Neural cell (in vitro differentiated cells): Measurements from ENCODE around the gene IPO13. TPM values are rescaled to one million over a fixed set of nuclear protein-coding genes. Genes with fewer than 3 reads are reported as not detected.

Source experiments
- H2AFZ ChIP-seq: fragments of 200-600, 300-800 bp; sonication (generic), shearing (Covaris generic); 2 replicates; pipeline ENCODE4 v1.6.0; 2014; ENCODE audit warnings: low read depth, mild to moderate bottlenecking, antibody characterized with exemption, low read length, moderate library complexity
- H3F3A ChIP-seq: fragments of 200-600 bp; shearing (Covaris generic); 2 replicates; pipeline ENCODE4 v1.6.1; 2016; ENCODE audit warnings: mild to moderate bottlenecking, moderate library complexity, mixed read lengths, antibody characterized with exemption, low read length; ENCODE audit not compliant: insufficient read depth, poor library complexity, severe bottlenecking
- H3K27ac ChIP-seq: fragments of 200-600, 300-800 bp; sonication (generic), shearing (Covaris generic); 2 replicates; pipeline ENCODE4 v1.5.1; 2014; ENCODE audit warnings: mild to moderate bottlenecking, low read length, moderate library complexity
- H3K27me3 ChIP-seq: fragments of 300-800, 200-600 bp; sonication (generic), shearing (Covaris generic); 2 replicates; pipeline ENCODE4 v1.6.0; 2014; ENCODE audit warnings: mild to moderate bottlenecking, low read depth, low read length, moderate library complexity; ENCODE audit not compliant: insufficient read depth
- H3K36me3 ChIP-seq: fragments of 300-800, 200-600 bp; sonication (generic), shearing (Covaris generic); 2 replicates; pipeline ENCODE4 v1.5.1; 2014; ENCODE audit warnings: mild to moderate bottlenecking, antibody characterized with exemption, low read length, moderate library complexity; ENCODE audit not compliant: insufficient read depth
- H3K4me2 ChIP-seq: fragments of 300-800, 200-600 bp; sonication (generic), shearing (Covaris generic); 2 replicates; pipeline ENCODE4 v1.6.0; 2014; ENCODE audit warnings: mild to moderate bottlenecking, low read length
- H3K4me3 ChIP-seq: fragments of 300-800, 200-600 bp; sonication (generic), shearing (Covaris generic); 2 replicates; pipeline ENCODE4 v1.5.1; 2014; ENCODE audit warnings: mild to moderate bottlenecking, low read length, moderate library complexity
- H3K79me2 ChIP-seq: fragments of 200-600 bp; shearing (Covaris generic); replicated peaks from 2 replicates; pipeline ENCODE4 v1.6.0; 2014; ENCODE audit warnings: mild to moderate bottlenecking, low read length, moderate library complexity; ENCODE audit not compliant: insufficient read depth
- H3K9ac ChIP-seq: fragments of 300-800, 200-600 bp; sonication (generic), shearing (Covaris generic); 2 replicates; pipeline ENCODE4 v1.6.1; 2016; ENCODE audit warnings: mild to moderate bottlenecking, low read length, mixed read lengths
- H3K9me2 ChIP-seq: fragments of 200-600 bp; shearing (Covaris generic); 2 replicates; pipeline ENCODE4 v1.6.1; 2016; ENCODE audit warnings: mild to moderate bottlenecking, low read length, mixed read lengths; ENCODE audit not compliant: insufficient read depth
- H3K9me3 ChIP-seq: fragments of 200-600, 300-800 bp; sonication (generic), shearing (Covaris generic); 2 replicates; pipeline ENCODE4 v1.6.1; 2016; ENCODE audit warnings: mild to moderate bottlenecking, mixed run types, low read length, moderate library complexity, mixed read lengths
- H4K20me1 ChIP-seq: fragments of 200-600 bp; shearing (Covaris generic); 2 replicates; pipeline ENCODE4 v1.6.1; 2016; ENCODE audit warnings: mild to moderate bottlenecking, mixed run types; ENCODE audit not compliant: insufficient read depth
- EP300 ChIP-seq: fragments of 450-650 bp; conservative IDR thresholded peaks from 2 replicates; pipeline ENCODE4 v1.6.1; 2014; ENCODE audit warnings: antibody characterized with exemption, mild to moderate bottlenecking, moderate library complexity; ENCODE audit not compliant: poor library complexity, severe bottlenecking
- EZH2 ChIP-seq: fragments of 200-600, 300-800 bp; shearing (Covaris generic), sonication (generic); IDR thresholded peaks from 2 replicates; pipeline ENCODE4 v1.6.1; 2014; ENCODE audit warnings: antibody characterized with exemption, low read length, borderline replicate concordance, mild to moderate bottlenecking; ENCODE audit not compliant: insufficient read depth, poor library complexity, severe bottlenecking
- MXI1 ChIP-seq: fragments of 450-650 bp; conservative IDR thresholded peaks from 2 replicates; pipeline ENCODE4 v1.6.1; 2014; ENCODE audit warnings: antibody characterized with exemption, mild to moderate bottlenecking; ENCODE audit not compliant: poor library complexity, severe bottlenecking
- POLR2AphosphoS5 ChIP-seq: IDR thresholded peaks from 2 replicates; pipeline ENCODE4 v1.6.1; 2012
- RAD21 ChIP-seq: fragments of 450-650 bp; conservative IDR thresholded peaks from 2 replicates; pipeline ENCODE4 v1.6.1; 2014; ENCODE audit warnings: antibody characterized with exemption, mild to moderate bottlenecking, moderate library complexity
- REST ChIP-seq: IDR thresholded peaks from 2 replicates; pipeline ENCODE4 v1.6.1; 2012; ENCODE audit warnings: borderline replicate concordance
- SMC3 ChIP-seq: fragments of 450-650 bp; conservative IDR thresholded peaks from 2 replicates; pipeline ENCODE4 v1.6.1; 2014; ENCODE audit warnings: antibody characterized with exemption, mild to moderate bottlenecking, moderate library complexity; ENCODE audit not compliant: poor library complexity
- TAF1 ChIP-seq: IDR thresholded peaks from 2 replicates; pipeline ENCODE4 v1.6.1; 2012; ENCODE audit warnings: low read depth
- polyA minus RNA-seq: library from RNA; depleted of rRNA, polyadenylated mRNA; stranded (reverse); fragments of >200 nt; gene quantifications from 2 replicates; pipeline ENCODE4 v1.2.3, GENCODE V29; 2014
- polyA plus RNA-seq: library from polyadenylated mRNA; depleted of rRNA; stranded (reverse); fragments of >200 nt; gene quantifications from 2 replicates; pipeline ENCODE4 v1.2.3, GENCODE V29; 2014
- TF ChIP-seq, protein P1 (sequence below): fragments of 450-650 bp; IDR thresholded peaks from 2 replicates; pipeline ENCODE4 v1.5.1; 2014; ENCODE audit warnings: antibody characterized with exemption, mild to moderate bottlenecking, moderate library complexity; ENCODE audit not compliant: poor library complexity, severe bottlenecking

Gene IPO13, protein sequence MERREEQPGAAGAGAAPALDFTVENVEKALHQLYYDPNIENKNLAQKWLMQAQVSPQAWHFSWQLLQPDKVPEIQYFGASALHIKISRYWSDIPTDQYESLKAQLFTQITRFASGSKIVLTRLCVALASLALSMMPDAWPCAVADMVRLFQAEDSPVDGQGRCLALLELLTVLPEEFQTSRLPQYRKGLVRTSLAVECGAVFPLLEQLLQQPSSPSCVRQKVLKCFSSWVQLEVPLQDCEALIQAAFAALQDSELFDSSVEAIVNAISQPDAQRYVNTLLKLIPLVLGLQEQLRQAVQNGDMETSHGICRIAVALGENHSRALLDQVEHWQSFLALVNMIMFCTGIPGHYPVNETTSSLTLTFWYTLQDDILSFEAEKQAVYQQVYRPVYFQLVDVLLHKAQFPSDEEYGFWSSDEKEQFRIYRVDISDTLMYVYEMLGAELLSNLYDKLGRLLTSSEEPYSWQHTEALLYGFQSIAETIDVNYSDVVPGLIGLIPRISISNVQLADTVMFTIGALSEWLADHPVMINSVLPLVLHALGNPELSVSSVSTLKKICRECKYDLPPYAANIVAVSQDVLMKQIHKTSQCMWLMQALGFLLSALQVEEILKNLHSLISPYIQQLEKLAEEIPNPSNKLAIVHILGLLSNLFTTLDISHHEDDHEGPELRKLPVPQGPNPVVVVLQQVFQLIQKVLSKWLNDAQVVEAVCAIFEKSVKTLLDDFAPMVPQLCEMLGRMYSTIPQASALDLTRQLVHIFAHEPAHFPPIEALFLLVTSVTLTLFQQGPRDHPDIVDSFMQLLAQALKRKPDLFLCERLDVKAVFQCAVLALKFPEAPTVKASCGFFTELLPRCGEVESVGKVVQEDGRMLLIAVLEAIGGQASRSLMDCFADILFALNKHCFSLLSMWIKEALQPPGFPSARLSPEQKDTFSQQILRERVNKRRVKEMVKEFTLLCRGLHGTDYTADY
- polyA plus RNA-seq (29.8 and 38.4 TPM in 2 replicates), polyA minus RNA-seq (36.6 and 39.0 TPM in 2 replicates)

DNA sequence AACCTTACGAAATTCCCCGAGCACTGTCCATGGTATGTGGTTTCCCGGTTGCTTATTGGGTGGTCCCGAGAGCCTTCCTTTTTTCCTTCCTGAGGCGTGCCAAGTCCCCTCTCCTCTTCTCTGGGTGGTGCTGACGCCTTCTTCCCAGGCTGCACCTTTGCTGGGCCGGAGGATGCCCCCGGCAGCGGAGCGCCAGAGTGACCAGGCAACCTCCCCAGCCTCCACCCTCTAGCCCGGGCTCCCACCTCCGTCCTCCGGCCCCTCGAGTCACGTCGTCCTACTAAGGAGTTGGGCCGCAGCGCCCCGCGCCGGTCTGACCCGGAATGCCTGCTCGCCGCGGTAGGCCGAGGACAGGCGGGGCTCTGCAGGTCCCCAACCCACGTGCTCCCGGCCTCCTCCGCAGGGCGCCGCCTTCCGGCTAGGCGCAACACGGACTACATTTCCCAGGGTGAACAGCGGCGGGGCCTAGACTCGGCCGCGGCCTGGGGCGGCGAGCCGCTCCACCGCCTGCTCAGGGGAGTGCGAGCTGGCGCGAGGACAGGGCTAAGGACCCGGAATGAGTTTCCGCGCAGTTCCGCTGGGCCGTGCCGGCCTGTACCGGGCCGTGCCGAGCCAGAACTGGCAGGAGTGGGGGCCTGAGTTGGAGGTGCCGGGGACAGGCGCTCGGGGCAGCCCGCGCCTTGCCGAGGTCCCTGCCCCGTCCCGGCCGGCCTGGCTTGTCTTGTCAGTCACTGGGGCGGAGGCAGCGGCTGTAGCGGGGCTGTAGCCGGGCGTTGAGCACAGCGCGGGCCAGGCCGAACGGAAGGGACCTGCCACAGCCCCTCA, at the start of gene IPO13:
IPO13 (plus strand) TSS at position 715 of the 825 bp plus-strand sequence. CDS start 651 bp downstream, outside the sequence.
- H3K27me3 ChIP-seq = no peaks in the 10 kb centered on the region
- H2AFZ ChIP-seq = peak within 1 kb of the TSS; percentile 81
- H3K9me2 ChIP-seq = no peaks in the 10 kb centered on the region
- TF ChIP-seq, protein P1, sequence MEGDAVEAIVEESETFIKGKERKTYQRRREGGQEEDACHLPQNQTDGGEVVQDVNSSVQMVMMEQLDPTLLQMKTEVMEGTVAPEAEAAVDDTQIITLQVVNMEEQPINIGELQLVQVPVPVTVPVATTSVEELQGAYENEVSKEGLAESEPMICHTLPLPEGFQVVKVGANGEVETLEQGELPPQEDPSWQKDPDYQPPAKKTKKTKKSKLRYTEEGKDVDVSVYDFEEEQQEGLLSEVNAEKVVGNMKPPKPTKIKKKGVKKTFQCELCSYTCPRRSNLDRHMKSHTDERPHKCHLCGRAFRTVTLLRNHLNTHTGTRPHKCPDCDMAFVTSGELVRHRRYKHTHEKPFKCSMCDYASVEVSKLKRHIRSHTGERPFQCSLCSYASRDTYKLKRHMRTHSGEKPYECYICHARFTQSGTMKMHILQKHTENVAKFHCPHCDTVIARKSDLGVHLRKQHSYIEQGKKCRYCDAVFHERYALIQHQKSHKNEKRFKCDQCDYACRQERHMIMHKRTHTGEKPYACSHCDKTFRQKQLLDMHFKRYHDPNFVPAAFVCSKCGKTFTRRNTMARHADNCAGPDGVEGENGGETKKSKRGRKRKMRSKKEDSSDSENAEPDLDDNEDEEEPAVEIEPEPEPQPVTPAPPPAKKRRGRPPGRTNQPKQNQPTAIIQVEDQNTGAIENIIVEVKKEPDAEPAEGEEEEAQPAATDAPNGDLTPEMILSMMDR = peak; percentile 98
- TF ChIP-seq TAF1 = peak; percentile 84
- TF ChIP-seq EZH2 = no peak
- TF ChIP-seq REST = peak; percentile 84
- TF ChIP-seq RAD21 = peak; percentile 81
- TF ChIP-seq MXI1 = peak; percentile 92
- peak; percentile 81 for TF ChIP-seq SMC3
- TF ChIP-seq EP300 = peak; percentile 80
- TF ChIP-seq POLR2AphosphoS5 = peak; percentile 91
- H3F3A ChIP-seq = no peaks in the 10 kb centered on the region
- peak within 1 kb of the TSS; percentile 78 for H3K4me3 ChIP-seq
- H3K9ac ChIP-seq = peak within 1 kb of the TSS; percentile 89
- peaks cover 34% of the 10 kb centered on the region for H3K79me2 ChIP-seq
- H3K36me3 ChIP-seq = no peaks in the 10 kb centered on the region
- peak within 1 kb of the TSS; percentile 74 for H3K27ac ChIP-seq
- H3K4me2 ChIP-seq = peak within 1 kb of the TSS; percentile 97
- H4K20me1 ChIP-seq = no peaks in the 10 kb centered on the region
- H3K9me3 ChIP-seq = no peaks in the 10 kb centered on the region
